Embryonic facial prominence (tissue), 1 donor: ENCODE data around the gene RTL5.
"Not testable (repeated sequence)": the region's sequence is repeated elsewhere in the genome, so short reads cannot be mapped to it uniquely, and the experiment has no call there.

Experiments
- DNase-seq: peaks from one replicate; pipeline ENCODE4 v3.0.0-alpha.2; 2016; ENCODE audit errors: extremely low spot score

RTL5 gene

DNA sequence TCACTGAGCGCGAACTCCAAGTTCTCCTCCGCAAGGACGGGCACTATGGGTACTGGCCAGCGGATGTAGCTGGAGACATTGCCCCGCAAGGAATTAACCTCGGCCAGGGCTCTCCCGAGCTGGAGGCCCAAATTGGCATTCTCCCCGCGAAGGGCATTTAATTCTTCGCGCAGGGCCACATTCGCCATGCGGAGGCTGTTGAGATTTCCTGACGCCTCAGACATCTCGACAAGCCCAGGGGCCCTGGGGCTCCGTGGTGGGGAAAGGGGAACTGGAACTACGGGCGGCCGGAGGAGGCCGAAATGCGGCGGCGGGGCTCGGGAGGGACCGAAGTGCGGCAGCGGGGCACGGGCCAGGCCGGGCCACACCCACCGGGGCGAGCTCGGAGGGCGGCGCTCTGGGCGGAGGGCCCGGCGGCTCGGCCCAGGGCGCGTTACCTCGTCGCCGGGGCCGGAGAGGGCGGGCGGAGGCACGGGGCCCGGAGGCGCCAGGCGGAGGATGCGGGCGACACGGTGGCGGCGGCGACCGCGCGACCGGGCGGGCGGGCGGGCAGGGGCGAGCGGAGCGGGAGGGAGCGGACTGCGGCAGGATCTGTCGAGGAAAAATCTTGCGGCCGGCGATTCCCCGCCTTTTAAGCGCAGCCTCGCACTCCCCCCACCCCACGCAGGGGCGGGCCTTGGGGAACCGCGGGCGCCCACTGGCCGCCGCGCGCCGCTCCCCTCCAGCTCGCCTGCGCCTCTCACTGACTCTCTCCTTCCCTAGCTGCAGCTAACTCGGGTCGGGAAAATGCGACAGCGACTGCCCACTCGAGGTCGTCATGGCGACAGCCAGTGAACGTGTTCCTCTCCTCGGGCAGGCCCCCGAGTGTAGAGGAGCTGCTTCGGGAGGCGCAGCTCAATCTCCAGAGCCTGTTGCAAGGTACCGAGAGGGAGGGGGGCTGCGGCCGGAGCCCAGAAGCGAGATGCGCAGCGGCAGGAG lies at the start of gene RTL5:
RTL5 (minus strand) TSS at position 599 of the 978 bp plus-strand sequence.
- DNase-seq, result peak; percentile 68

DNA sequence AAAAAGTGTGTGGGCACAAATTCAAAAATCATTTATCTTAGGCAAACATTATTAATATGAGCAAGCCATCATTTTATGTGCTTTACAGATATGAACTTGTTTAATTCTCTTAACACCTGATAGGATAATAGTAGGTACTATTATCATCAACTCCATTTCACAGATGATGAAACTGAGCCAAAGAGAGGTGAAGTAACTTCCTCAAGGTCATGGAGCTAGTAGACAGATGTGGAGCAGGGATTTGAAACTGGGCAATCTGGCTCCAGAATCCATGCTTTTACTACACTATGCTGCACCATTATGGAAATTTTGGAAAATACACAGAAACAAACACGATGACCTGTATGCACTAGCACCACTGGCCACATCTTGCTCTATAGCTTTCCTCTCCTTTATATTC lies 48.8 kb upstream of the RTL5 start:
- no peak for DNase-seq

DNA sequence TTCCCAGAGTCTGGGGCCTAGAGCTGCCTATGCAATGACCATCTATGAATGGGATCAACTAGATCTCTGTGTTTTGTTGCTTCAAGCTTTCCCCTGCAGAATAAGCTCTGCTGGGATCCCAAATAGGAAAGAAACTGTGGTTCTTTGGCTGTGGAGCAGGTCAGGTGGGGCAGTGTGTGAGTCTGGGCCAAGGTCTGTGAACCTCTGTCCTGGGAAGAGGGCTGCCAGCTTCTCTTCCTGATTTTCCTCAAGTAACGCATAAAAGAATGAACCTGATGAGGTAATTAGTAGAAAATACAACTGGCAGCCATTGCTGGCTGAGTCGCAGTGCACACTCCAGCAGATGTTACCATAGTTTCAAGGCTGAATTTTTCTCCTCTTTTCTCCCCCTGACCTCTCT lies 45.3 kb upstream of the RTL5 start:
- DNase-seq, result no peak

DNA sequence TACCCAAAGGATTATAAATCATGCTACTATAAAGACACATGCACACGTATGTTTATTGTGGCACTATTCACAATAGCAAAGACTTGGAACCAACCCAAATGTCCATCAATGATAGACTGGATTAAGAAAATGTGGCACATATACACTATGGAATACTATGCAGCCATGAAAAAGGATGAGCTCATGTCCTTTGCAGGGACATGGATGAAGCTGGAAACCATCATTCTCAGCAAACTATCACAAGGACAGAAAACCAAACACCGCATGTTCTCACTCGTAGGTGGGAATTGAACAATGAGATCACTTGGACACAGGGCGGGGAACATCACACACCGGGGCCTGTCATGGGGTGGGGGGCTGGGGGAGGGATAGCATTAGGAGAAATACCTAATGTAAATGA lies 44.6 kb upstream of the RTL5 start:
- DNase-seq, result not testable (repeated sequence)

DNA sequence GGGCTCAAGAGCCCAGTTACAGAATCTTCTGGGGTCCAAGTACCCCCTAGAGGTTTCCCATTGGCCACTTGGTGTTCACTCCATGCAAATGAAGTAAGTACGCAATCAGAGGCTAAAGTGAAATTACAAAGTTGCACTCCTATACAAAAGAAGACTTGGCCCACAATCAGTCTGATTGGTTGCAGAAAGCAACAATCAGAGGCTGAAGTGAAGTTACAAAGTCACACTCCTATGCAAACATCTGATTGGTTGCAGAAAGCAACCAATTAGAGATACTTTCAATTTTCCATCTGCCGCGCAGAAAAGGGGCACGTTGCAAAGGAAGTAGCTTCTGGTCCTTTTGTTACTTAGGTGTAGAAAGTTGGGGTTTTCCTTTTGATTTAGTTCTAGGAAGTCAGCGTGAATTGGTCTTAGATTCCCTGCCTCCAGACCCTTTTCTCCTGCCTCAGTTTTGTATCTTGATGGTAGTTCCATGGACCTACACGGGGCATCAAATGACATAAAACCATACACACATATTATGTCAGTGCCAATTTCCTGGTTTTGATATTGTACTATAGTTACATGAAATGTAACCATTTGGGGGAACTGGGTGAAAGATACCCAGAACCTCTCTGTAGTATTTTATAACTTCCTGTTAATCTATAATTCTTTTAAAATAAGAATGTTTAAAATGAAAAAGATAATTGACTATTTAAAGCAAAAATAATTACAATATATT lies 37.5 kb upstream of the RTL5 start:
- DNase-seq, result no peak

DNA sequence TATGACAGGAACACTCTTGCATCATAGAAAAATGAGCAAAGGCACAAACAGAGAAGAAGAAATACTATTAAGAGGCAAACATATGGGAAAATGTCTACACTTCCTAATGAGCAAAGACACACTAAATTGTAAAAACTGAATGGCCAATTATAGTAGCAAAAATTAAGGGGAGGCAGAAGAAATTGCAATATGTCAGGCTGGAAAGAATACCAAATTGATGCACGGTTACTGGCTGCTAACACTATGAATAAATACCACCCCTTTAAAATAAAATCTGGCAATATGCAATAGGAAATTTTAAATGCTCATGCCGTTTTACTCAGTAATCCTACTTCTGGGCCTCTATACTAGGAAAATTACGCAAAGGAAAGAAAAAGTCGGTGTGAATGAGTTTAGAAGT lies 33.8 kb upstream of the RTL5 start:
- no peak for DNase-seq

DNA sequence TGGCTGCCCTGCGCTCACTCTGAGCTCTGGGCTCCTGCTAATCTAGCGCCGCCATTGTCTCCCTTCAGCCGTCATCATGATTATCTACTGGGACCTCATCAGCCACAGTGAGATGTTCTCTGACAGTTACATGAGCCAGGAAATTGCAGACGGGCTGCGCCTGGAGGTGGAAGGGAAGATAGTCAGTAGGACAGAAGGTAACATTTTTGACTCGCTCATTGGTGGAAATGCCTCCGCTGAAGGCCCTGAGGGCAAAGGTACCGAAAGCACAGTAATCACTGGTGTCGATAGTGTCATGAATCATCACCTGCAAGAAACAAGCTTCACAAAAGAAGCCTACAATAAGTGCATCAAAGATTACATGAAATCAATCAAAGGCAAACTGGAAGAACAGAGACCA lies 28.1 kb upstream of the RTL5 start:
- DNase-seq, result no peak

DNA sequence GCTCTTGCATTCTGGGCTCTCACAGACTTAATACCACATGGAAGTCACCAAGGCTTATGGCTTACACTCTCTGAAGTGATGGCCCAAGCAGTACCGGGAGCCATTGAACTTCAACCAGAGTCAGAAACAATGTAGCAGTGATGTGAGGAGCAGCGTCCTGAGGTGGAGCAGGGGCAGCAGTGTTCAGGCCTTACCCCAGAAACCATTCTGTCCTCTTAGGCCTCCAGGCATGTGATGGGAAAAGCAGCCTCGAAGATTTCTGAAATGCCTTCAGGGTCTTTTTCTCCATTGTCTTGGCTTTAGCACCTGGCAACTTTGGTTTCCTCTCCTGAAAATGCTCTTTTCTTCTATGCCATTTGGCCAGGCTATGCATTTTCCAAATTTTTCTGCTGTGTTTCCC lies 27.1 kb upstream of the RTL5 start:
- DNase-seq, result no peak

DNA sequence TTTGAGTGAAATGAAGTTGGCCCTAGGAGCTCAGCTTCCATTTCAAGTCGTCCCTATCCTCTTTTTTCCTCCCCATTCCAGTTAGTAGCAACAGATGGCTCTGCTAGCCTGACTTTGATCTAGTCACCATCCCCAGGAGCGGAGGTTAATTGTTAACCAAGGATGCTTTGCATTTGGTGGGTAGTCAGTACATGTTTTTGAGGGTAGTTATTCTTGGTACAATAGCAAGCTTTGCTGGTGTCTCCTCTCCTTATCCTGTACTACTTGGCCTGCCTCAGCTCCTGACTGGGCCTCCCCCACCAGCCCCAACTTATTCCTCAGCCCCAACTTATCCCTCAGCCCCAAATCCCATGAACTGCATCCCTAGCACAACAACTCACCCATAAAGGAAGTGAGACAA lies 14.8 kb upstream of the RTL5 start:
- no peak for DNase-seq

DNA sequence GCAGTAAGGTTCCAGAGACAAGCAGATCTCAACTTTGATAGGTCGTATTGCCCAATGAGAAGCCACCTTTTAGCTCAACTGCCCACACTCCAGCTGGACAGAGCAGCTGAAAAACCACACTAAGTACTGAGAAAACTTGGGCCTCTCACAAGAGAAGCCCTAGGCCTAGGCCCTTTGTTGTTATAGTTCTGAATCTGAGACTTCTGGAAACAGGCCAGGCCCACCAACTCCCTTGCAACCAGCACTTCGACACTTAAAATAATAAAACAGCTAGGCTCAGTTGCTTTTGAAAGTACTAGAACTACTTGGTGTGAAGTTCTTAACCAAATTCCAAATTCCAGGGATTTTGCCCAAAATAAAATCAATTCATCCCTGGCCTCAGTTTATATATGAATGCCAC lies 13.5 kb upstream of the RTL5 start:
- no peak for DNase-seq

DNA sequence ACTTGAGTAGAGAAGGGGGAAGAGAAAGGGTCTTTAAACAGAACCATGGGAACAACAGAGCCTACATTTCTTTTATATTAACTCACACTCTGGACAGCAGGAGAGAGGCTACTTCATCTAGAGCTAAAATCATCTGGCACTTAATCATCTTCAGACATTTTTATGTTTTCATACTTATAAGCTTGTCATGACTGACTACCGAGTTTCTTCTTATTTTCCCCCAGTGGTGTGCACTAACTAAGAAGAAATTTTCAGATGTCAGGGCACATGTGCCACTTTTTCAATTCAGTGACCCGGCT lies 11.8 kb upstream of the RTL5 start:
- DNase-seq, result no peak

DNA sequence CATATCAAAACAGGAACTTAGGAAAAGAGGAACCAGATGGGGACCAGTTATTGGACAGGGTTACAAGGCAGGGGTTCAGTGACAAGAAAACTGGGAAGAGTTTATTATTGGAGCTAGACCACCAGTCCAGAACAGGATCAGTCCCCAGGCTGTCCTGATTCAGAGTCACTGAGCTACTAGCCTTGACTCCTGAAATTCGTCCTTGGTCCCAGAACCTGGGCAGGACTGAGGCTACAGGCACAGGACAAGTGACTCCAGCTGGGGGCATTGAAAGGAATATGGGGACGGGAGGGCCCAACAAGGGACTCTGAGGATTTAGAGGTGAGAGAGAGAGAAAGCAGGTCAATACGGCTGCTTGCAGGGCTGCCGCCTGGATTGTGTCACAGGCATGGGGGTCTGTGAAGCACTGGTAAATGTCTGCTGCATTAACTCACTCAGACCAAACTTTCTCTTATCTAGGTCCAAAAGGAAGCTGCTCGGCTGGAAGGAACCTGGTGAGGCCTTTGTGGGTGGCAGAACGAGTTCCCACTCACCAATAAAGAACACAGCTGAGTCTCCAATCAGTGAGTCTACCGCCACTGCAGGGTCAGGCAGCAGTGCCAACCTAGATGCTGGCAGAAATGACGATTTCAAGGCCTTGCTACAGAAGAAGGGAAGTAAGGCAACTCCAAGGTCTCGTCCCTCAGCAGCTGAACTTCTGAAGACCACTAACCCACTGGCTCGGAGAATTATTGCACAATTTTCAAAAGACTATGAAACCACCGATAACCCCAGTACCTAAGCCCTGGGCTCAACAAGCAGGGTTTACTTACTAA lies 11.3 kb upstream of the RTL5 start:
- DNase-seq, result no peak

DNA sequence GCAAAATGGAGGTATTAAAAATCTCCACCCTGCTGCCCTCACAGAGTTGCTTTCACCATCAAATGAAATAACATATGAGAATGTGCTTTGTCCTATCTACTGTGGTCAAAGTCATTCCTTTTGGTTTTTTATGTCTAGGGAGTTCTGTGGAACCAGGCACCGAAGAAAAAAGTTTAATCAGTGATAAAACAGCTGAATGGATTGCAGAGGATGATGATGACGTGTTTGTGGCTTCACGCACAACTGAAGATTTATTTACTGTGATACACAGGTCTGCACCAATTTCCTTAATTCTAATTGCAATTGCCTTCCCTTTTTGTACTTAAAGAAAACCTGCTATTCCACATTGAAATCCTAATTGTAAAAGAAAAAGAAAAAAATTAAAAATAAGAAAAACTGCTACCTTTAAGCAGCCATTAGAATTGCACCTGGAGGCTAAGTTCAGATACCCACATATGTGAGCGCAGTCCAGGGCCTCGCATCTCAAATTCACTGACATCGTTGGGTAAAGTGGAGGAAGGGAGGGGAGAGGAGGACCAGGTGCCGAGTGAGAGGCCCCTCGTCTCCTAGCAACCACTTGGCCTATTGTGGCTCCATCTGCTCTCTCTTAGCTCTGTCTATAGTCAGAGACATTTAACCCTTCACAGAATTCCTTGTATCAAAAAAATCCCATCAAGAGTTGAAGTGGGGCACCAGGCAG lies 10.5 kb upstream of the RTL5 start:
- peak; percentile 57 for DNase-seq

DNA sequence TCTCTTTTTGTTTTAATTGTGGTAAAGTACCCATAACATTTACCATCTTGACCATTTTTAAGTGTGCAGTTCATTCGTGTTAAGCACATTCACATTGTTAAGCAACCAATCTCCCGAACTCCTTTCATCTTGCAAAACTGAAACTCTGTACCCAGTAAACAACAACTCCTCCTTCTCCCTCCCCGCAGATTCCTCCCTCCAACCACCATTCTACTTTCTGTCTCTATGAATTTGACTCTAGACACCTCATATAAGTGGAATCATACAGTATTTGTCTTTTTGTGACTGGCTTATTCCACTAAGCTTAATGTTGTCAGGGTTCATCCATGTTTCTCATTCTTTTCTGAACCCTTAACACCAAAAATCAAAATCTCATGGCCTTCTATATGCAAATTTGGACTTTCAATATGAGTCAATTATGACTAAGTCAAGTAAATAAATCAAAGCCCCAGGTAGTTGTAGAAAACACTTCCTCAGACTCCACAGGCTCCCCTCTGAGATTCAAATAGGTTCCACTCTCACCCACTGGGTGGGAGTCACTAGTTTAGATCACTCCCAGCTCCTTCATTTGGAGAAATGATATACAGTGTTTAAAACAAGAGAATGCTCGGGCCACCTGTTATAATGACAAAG lies 9.8 kb upstream of the RTL5 start:
- no peak for DNase-seq

DNA sequence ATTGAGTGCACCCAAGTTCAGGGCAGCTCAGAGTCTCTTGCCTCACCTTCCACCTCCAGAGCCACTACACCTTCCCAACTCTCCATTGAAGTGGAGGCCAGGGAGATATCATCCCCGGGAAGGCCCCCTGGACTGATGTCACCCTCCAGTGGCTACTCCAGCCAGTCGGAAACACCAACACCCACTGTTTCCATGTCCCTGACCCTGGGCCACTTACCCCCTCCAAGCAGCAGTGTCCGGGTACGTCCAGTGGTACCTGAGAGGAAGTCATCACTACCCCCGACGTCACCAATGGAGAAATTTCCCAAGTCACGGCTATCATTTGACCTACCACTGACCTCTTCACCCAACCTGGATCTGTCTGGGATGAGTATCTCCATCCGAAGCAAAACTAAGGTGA lies 7.8 kb upstream of the RTL5 start:
- no peak for DNase-seq

DNA sequence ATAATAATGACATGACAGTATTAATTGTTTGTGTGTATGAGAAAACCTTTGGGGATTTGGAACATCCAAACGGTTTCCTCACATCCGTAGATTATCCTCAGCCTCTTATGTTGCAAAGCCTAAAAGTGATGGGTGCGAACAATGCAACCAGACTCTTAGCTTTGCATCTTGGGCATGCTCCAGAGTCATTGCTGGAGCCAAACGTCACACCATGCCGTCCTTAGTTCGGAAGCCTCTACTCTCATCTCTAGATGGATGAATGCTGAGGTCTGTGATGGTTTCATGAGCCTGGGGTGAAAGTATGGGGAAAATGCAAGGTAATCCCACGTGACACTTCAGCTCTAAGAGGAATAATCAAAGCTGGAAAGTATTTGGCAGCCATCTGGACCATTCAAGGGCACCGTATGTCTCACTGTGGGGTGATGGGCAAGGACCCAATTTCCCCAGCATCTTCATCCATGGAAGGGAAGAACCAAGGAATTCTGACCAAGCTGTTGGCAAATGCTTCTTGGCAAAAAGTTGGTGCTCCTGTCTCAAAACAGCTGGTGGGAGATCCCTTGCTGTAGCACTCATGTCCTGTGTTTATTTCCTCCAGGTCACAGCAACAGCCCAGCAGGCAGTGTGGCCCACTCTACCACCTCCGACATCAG lies 6.3 kb upstream of the RTL5 start:
- no peak for DNase-seq

DNA sequence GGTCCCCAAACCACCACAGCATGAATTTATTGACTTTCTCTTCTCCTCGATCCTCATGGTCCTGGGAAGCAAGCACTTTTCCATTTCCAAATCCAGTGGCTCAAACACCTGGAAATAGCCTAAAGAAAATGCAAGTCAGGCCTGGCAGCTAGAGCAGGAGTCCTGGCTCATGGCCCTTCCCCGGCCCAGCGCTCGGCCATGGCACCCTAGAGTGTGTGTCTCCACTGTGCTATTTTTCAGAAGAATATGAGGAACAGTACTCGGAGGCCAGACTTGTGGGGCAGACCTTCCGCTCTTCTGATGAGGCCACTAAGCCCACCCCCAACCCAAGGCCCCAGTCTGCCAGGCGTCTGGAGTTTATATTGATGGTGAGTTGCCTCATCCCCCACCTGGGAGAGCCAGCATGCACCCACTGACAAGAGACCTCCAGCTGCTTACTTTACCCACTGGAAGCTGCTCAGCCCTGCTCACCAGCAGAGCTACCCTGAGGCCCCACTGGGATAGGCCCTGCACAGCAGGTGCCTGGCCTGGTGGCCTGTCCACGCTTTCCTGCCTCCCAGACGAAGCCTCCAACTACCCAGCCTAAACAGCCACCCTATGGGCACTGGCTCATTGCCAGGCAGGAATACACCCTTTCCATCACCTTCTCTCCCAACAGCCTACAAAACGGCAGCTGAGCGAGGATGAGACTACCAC lies 2.3 kb upstream of the RTL5 start:
- DNase-seq, result no peak

DNA sequence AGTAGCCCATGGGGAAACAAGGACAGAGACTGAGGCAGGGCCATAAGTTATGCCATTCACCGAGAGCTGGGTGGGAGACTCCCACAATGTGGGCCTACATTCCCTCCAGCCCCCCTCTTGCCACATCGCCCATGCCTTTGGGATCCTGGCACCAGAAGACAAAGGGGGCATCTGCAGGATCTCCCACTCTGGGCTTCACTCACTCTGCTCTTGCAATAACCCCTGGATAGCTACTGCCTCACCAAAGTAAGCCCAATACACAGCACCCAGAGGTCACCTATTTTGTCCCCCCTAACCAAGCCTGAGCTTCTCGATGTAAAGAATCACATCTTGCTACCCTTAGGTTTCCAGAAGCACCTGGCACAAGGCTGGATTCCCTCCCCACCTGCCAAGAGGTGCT lies 741 bp upstream of the RTL5 start:
- DNase-seq, result no peak

DNA sequence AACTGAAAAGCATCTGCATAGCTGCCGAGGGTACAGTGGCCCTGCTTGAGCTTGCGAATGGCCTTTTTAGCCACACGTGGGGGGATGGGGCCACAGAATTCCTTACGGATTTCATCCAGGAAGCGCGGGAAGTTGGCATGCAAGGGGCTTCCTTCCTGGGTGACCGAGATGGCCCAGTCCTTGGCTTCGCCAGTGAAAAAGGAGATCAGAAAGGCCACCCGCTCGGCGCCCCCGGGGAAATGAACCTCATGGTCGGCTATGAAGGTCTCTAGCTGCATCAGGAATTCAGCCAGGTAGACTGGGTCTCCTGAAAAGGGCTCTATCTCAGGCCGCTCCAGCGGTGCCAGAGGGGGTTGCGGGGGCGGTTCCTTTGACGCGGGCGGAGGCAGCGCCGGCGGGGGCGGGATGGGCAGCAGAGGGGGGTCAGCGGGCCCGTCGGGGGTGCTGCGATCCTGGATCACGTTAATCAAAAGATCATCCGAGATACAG lies 909 bp downstream of the RTL5 start:
- DNase-seq, result no peak

DNA sequence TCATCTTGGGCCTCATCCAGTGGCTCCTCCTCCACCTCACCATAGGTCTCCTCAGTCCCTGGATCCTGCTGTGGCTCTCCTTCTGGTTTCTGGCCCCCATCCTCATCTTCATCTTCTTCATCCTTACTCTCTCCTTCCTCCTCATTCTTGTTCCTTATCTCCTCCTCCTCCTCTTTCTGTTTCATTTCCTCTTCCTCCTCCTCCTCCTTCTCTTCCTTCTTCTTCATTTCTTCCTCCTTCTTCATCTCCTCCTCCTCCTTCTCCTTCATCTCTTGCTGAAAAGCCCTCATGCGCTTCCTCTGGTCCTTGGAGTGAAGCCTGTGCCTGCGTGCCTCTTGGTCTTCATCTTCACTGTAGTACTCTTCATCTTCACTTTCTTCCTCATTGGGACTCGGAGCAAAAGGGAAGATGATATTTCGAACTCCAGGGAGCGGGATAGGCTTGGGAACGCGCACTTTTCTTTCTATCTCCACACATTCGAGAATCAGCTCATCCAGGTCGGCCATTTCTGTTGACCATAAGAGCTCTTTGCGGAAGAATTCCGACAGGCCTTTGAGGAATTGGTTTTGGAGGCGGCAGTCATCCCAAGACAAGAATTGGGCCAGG lies 1.5 kb downstream of the RTL5 start:
- no peak for DNase-seq
